NOMO-1 treated with DMSO at 0.1 percent for 48 hours (cell line): ENCODE results near the gene PIGQ.

Experiments used
- DNase-seq: peaks from one replicate; lab custom pipeline; 2025; ENCODE audit not compliant: unreplicated experiment; lab: John Stamatoyannopoulos, UW

PIGQ gene

GRCh38 chr16:566475-567372 is 3.0 kb upstream of the PIGQ start, which contains the start of gene NHLRC4:
NHLRC4 (plus strand) TSS chr16:567005; CDS start chr16:568048, 1,043 bp downstream.
- DNase-seq, result peak; percentile 60

GRCh38 chr16:567373-568256 is 2.2 kb upstream of the PIGQ start:
- DNase-seq, result no peak

DNA sequence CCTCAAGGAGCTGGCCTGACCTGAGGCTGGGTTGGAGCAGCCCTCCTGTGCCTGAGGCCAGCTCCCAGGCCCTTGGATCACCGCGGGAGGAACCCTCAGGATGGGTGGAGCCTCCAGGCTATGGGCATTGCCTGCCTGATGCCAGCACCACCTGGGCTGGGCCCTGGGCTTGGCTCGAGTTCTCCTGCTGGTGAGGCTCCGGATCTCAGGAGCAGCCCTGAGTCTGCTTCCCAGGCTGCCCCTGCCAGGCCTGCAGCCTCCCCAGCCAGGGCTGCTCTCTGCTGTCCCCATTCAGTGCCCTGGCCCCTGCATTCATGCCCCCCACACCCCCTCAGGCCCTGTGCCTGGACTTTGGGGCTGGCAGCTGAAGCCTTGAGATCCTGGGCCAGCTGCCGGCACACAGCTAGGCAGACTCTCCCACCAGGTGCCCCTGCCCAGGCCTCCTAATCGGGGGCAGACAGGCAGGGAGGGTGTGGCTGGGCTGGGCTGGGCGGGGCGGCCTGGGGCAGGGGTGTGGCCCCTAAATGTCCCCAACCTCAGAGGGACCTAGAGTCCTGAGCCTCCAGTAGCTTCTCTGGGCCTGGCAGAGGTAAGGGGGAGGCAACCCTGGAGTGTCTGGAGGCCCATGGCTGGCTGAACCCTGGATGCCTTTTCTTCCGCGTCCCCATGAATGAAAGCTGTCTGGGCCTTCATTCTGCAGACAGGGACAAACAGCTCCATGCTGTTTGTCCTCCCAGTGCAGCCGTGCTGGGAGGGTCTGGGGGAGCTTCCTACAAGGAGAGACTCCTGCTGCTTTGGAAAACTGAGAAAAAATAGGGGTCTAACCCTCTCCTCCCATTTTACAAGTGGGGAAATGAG is 1.1 kb upstream of the PIGQ start:
- DNase-seq, result no peak

DNA sequence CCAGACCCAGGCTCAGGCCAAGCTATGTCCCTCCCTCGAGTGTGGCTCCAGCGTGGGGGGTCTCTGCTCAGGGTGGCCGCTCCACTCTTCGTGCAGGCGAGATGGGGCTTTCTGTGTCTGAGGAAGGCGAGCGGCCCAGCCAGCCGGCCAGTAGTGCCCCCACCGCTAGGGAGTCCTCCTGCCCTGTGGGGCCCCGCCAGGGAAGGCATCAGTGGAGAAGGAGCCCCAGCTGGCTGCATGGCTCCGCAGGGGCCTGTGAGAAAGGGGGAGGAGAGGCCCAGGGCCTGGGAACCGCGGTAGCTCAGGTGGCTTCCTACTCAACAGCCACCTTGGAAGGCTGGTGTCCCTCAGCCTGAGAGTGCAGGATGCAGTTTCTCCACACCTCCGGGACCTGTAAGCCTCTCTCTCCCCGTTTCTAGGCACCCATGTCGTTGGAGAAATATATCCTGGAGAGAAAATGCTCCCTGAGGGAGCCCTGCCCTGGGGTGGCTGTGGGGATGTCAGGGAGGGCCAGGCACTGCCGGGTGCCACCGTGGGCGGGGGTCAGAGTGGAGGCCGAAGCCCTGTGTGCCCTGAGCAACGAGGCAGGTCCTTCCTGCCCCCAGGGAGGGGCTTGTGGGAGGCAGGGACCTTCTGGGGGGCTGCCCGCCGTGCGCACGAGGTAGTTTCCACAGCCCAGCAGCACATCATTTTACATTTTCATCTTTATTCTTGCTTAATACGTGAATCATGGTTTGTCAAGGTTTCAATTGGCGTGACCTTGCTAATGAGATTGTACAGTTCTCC is 3.3 kb downstream of the PIGQ start:
- no peak for DNase-seq

- DNase-seq, result no peak
Observed at GRCh38 chr16:574021-574760, 4.4 kb downstream of the PIGQ start.

DNA sequence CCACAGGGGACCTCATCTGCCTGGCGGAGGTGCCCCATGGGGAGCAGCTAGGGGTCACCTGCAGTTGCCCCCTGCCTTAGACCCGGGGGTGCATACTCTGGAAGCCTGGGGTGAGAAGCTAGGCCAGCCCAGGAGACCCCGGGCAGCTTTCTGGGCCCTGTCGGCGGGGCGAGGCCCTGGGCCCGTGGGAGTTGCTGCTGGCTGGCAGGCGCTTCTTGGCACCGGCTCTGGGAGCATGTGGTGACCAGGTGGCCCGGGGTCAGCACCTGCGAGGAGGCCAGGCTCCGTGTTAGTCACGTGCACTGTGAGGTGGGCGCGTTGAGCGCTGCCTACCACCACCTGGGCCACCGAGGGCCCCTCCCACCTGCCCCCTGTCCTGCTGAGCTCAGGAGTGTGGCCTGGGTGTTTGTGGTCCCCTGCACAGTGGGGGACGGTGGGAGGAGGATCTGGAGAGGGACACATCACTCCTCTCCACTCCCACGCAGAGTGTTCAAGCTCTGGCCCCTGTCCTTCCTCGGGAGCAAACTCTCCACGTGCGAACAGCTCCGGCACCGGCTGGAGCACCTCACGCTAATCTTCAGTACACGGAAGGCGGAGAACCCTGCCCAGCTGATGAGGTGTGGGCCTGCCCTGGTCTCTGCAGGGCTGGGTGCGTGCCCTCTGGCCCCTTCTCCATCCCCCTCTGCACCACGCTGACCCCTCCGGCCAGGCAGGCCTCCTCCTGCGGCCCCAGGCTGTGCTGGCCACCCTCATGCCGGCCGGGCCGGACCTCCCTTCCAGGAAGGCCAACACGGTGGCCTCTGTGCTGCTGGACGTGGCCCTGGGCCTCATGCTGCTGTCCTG is 5.8 kb downstream of the PIGQ start:
- DNase-seq, result no peak

DNA sequence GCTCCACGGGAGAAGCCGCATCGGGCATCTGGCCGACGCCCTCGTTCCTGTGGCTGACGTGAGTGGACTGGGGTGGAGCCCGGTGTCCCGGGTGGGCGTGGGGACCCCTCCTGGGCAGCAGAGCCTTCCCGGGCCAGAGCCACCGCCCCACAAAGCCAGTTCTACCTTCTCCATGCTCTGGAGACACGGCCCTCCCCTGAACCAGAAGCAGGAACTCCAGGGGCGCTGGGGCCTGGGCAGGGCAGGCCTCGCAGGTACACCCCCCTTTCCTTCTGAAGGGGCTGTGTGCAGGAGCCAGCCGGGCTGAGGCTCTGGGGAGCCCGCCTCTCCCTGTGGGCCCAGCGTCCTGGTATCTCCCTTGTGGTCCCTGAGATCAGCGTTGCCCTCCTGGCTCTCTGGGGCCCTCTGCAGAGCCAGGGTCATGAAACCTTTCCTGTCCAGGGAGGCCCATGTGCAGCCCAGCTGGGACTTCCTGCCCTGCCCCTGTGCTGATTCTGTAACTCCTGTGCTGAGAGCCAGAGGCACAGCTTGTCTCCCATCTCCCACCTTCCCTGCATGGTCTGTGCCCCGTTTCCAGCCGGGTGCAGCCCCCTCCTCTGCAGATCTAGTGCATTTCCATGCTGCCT is 6.5 kb downstream of the PIGQ start:
- DNase-seq, result no peak

GRCh38 chr16:576823-577201 is 7.0 kb downstream of the PIGQ start:
- DNase-seq, result no peak

DNA sequence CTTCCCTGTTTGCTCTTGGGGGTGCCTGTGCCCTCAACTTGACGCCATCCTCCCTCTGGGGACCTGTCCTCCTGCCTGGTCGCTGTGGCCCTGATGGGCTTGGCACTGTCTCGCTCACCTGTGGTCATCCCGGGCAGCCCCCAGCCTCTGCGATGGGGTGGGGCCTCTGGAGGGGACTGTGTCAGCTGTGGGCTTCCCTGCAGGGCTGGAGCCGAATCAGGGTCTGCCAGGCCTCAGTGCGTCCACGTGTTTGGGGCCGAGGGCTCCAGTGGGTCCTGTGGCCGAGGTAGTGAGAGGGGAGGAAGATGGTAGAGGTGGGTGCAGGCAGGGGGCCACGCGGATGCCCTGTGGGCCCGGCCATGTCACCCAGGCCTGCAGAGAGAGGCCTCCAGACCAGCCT is 8.0 kb downstream of the PIGQ start:
- DNase-seq, result no peak

DNA sequence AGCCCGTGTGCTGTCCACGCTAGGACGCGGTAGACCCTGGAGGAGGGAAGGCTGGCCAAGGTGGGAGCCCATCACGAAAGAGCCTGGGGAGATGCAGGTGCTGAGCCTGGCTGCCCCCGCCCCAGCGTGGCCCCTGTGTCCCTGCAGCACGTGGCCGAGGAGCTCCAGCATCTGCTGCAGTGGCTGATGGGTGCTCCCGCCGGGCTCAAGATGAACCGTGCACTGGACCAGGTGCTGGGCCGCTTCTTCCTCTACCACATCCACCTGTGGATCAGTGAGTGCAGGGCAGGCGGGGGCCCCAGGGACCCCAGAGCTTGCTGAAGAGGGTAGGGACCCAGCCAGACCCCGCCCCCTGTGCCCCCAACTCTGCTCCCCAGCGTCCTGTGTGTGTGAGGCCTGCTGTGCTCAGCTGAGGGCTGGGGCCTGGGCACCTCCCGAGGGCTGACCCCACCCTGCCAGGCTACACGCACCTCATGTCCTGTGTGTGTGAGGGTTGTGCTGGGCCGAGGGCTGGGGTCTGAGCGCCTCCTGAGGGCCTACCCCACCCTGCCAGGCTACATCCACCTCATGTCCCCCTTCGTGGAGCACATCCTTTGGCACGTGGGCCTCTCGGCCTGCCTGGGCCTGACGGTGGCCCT is 8.6 kb downstream of the PIGQ start:
- DNase-seq, result no peak

GRCh38 chr16:578870-579405 is 9.2 kb downstream of the PIGQ start:
- peak; percentile 79 for DNase-seq

- no peak for DNase-seq
Observed at GRCh38 chr16:580141-580945, 10.6 kb downstream of the PIGQ start.

DNA sequence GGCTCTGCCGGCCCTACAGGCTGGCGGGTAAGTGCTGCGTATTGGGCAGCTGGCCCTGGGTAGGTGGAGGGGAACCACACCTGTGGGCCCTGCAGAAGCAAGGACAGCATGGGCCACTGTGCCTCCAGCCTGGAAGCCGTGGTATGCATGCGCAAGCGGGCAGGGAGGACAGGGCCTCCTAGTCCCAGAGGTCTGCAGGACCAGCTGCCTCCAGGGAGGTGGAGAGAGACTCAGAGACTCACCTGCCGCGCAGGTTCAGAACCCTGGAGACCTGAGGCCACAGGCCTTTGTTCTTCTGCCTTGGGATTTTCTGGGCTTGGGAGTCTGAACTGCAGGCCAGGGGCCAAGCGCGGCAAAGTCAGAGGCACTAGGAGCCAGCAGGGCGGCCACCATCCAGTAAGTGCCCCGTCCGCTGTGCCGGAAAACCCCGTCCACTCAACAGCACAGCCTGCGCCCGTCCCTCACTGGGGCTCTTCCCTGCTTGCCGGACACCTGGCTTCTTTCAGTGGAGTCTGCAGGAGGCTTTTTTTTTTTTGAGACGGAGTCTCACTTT is 11.3 kb downstream of the PIGQ start:
- DNase-seq, result no peak

GRCh38 chr16:582218-582613 is 12.4 kb downstream of the PIGQ start:
- no peak for DNase-seq

DNA sequence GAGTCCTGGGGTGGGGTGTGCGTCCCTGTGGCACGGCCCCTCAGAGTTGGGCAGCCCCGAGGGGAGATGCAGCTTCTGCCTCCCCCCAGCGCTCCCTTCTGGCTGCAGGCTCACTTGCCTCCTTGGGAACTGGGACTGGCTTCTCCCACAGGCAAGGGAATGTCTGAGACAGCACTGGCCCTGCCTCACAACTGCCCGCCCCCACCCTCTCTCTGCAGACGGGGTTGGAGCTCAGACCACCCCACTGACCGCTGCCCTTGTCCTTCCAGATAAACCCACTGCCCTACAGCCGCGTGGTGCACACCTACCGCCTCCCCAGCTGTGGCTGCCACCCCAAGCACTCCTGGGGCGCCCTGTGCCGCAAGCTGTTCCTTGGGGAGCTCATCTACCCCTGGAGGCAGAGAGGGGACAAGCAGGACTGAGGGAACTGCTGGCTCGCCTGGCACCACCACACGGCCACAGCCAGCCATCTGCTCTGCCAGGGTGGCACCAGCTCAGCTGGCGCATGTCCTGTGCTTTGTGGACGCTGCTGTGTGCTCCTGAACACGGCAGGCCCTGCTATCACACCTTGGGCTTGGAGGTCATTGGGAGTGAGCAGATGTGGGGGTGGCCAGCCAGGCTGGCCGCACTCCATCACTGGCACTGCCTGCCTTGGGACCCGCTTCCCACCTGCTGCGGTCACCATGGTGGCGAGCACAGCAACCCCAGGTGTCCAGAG is 13.0 kb downstream of the PIGQ start:
- no peak for DNase-seq

DNA sequence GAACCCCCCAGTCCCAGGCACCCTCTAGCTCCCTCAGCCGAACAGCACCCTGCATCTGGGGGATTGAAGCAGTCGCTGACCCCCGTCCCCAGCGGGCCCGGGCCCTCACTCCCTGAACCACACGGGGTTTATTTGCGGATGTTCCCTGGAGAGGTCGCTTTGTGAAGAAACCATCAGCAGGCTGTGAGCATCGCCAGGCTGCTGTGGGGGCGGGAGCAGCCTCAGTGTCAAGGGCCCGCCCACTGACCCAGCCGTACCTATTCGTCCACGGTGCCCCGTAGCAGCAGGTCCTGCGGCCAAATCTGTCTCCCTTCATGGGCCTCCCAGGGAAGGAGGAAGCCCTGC is 13.7 kb downstream of the PIGQ start:
- no peak for DNase-seq
